ENCODE results near the gene GPX4.
A peak's percentile ranks its signal among the peaks of the same experiment; 100 is the strongest.
"Not testable (repeated sequence)": the region's sequence is repeated elsewhere in the genome, so short reads cannot be mapped to it uniquely, and the experiment has no call there.

The GPX4 gene

DNA sequence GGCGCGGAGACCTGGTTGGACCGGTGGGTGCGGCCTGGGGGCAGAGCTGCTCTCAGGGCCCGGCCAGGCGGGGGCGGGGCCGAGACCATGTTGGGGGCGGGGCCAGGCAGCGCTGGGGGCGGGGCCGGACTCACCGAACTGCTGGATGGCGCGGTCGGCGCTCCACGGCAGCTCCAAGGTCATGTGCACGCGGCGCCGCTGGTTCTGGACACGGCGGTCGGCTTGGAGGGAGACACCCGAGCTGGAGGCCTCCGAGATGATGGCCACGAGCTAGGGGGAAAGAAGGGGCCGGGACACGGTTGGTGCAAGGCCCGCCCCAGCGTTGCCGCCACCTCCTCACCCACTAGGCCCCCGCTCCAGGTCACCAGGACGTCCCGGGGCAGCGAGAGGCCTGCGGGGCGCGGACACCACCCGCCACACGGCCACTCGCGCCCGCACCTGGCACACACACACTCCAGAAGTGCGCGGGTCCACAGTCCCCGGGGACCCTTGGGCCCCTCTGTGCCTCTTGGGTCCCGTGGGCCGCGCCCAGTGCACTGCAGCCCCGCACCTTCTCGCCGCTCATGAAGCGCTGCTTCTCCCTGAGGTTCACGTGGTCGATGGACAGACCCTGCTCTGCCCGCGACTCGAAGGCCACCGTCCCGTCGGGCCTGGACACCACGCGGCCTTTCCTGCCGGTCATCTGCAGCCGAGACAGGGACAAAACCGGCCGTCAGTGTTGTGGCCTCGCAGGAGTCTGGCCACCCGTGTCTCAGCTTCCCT lies 8.7 kb downstream of the GPX4 start:
- Histone ChIP-seq H3K27ac (ENCODE audit: low read depth, low read length) (peak overlapping the region; percentile 81), H3K27me3 (ENCODE audit: control insufficient read depth, insufficient read depth, low read length) (no peaks in the 10 kb centered on the region), H3K36me3 (ENCODE audit: control insufficient read depth, insufficient read depth, low read length) (peaks cover 20% of the 10 kb centered on the region), H3K4me3 (ENCODE audit: low read length) (no peak overlapping the region), H3K4me1 (ENCODE audit: control insufficient read depth, insufficient read depth, low read length) (peaks cover 13% of the 10 kb centered on the region), H3K9ac (ENCODE audit: low read length) (peak overlapping the region; percentile 10)

- Histone ChIP-seq H3K27ac (ENCODE audit: low read depth, low read length) (peak overlapping the region; percentile 81), H3K4me1 (ENCODE audit: control insufficient read depth, insufficient read depth, low read length) (peaks cover 13% of the 10 kb centered on the region), H3K9ac (ENCODE audit: low read length) (peak overlapping the region; percentile 10), H3K36me3 (ENCODE audit: control insufficient read depth, insufficient read depth, low read length) (peaks cover 21% of the 10 kb centered on the region), H3K27me3 (ENCODE audit: control insufficient read depth, insufficient read depth, low read length) (no peaks in the 10 kb centered on the region), H3K4me3 (ENCODE audit: low read length) (peak overlapping the region; percentile 27)
Measured at GRCh38 chr19:1113030-1113985, 9.5 kb downstream of the GPX4 start.

DNA sequence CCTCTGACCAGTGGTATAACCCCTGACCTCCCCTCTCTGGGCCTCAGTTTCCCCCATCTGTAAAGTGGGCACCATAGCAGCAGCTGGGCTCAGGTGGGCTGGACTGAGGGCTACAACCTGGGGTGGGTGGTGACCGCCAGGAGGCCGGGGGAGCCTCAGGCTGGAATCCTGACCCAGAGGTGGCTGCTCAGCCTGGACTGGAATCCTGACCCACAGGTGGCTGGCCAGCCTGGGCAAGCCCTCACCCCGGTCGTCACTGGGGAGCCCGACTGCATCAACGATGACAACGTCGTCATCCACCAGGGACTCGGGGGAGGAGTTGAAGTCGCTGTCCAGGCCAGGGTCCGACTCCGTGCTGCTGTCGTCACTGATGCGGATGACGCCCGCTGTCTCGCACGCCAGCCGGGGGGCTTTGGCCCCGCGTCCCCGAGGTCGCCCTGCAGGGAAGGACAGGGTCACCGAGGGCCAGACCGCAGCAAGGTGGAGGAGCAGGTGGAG lies 10.2 kb downstream of the GPX4 start:
- Histone ChIP-seq H3K9ac (ENCODE audit: low read length) (no peak overlapping the region), H3K4me3 (ENCODE audit: low read length) (no peak overlapping the region), H3K4me1 (ENCODE audit: control insufficient read depth, insufficient read depth, low read length) (peaks cover 13% of the 10 kb centered on the region), H3K36me3 (ENCODE audit: control insufficient read depth, insufficient read depth, low read length) (peaks cover 25% of the 10 kb centered on the region), H3K27me3 (ENCODE audit: control insufficient read depth, insufficient read depth, low read length) (no peaks in the 10 kb centered on the region), H3K27ac (ENCODE audit: low read depth, low read length) (peak overlapping the region; percentile 81)

DNA sequence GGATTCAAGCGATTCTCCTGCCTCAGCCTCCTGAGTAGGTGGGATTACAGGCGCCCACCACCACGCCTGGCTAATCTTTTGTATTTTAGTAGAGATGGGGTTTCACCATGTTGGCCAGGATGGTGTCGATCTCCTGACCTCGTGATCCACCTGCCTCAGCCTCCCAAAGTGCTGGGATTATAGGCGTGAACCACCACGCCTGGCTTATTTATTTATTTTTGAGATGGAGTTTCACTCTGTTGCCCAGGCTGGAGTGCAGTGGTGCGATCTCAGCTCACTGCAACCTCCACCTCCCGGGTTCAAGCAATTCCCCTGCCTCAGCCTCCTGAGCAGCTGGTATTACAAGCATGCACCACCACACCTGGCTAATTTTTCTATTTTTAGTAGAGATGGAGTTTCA lies 10.9 kb downstream of the GPX4 start:
- H3K27me3 ChIP-seq (ENCODE audit: control insufficient read depth, insufficient read depth, low read length); H3K27ac ChIP-seq (ENCODE audit: low read depth, low read length); H3K9ac ChIP-seq (ENCODE audit: low read length); H3K4me3 ChIP-seq (ENCODE audit: low read length): not testable (repeated sequence)
- peaks cover 13% of the 10 kb centered on the region for H3K4me1 ChIP-seq (ENCODE audit: control insufficient read depth, insufficient read depth, low read length)
- H3K36me3 ChIP-seq (ENCODE audit: control insufficient read depth, insufficient read depth, low read length), result peaks cover 27% of the 10 kb centered on the region

- Histone ChIP-seq H3K4me3 (ENCODE audit: low read length) (no peak overlapping the region), H3K36me3 (ENCODE audit: control insufficient read depth, insufficient read depth, low read length) (peaks cover 29% of the 10 kb centered on the region), H3K4me1 (ENCODE audit: control insufficient read depth, insufficient read depth, low read length) (peaks cover 13% of the 10 kb centered on the region), H3K27ac (ENCODE audit: low read depth, low read length) (no peak overlapping the region), H3K9ac (ENCODE audit: low read length) (no peak overlapping the region), H3K27me3 (ENCODE audit: control insufficient read depth, insufficient read depth, low read length) (no peaks in the 10 kb centered on the region)
Measured at GRCh38 chr19:1115646-1116420, 12.0 kb downstream of the GPX4 start.

- no peak overlapping the region for H3K9ac ChIP-seq (ENCODE audit: low read length)
- peaks cover 13% of the 10 kb centered on the region for H3K4me1 ChIP-seq (ENCODE audit: control insufficient read depth, insufficient read depth, low read length)
- H3K27ac ChIP-seq (ENCODE audit: low read depth, low read length), result no peak overlapping the region
- peaks cover 39% of the 10 kb centered on the region for H3K36me3 ChIP-seq (ENCODE audit: control insufficient read depth, insufficient read depth, low read length)
- H3K27me3 ChIP-seq (ENCODE audit: control insufficient read depth, insufficient read depth, low read length), result no peaks in the 10 kb centered on the region
- H3K4me3 ChIP-seq (ENCODE audit: low read length), result no peak overlapping the region
Measured at GRCh38 chr19:1116726-1117581, 13.2 kb downstream of the GPX4 start.

DNA sequence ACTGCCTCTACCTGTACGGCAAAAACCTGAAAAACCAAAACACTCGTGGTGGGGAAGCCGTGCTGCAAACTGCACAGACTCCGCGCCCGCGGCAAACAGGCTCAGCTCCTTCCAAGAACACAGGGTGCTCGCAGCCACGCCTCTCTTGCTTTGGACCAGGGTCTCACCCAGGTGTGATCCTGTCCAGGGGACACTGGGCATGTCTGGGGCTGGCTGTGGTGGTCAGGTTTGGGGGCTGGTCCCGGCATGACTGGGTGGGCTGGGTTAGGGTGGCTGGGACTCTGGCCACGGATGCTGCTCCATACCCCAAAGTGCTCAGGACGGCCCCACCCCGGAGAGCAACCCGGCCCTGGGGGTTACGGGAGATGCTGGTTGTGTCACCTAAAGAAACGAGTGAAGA lies 13.9 kb downstream of the GPX4 start:
- Histone ChIP-seq H3K9ac (ENCODE audit: low read length) (no peak overlapping the region), H3K4me1 (ENCODE audit: control insufficient read depth, insufficient read depth, low read length) (peaks cover 10% of the 10 kb centered on the region), H3K36me3 (ENCODE audit: control insufficient read depth, insufficient read depth, low read length) (peaks cover 43% of the 10 kb centered on the region), H3K27me3 (ENCODE audit: control insufficient read depth, insufficient read depth, low read length) (no peaks in the 10 kb centered on the region), H3K27ac (ENCODE audit: low read depth, low read length) (no peak overlapping the region), H3K4me3 (ENCODE audit: low read length) (no peak overlapping the region)

DNA sequence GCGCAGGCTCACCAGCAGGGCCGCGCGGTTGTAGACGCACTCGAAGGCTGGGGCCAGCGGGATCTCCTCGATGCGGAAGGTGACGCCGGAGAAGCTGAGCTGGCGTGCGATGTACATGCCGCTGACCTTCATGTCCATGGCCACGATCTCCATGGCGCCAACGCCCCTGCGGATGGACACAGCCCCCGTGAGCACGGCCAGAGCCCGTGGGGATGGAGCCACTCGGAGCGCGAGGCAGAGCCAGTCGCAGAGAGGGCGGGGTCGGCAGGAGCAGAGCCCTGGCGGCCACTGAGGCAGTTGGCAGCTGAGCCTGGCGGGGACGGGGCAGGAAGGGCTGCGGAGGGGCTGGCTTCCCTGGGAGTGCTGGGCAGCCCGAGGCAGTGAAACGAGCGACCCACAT lies 15.2 kb downstream of the GPX4 start:
- Histone ChIP-seq H3K36me3 (ENCODE audit: control insufficient read depth, insufficient read depth, low read length) (peaks cover 54% of the 10 kb centered on the region), H3K4me1 (ENCODE audit: control insufficient read depth, insufficient read depth, low read length) (no peaks in the 10 kb centered on the region), H3K27me3 (ENCODE audit: control insufficient read depth, insufficient read depth, low read length) (no peaks in the 10 kb centered on the region), H3K9ac (ENCODE audit: low read length) (no peak overlapping the region), H3K4me3 (ENCODE audit: low read length) (no peak overlapping the region), H3K27ac (ENCODE audit: low read depth, low read length) (no peak overlapping the region)

DNA sequence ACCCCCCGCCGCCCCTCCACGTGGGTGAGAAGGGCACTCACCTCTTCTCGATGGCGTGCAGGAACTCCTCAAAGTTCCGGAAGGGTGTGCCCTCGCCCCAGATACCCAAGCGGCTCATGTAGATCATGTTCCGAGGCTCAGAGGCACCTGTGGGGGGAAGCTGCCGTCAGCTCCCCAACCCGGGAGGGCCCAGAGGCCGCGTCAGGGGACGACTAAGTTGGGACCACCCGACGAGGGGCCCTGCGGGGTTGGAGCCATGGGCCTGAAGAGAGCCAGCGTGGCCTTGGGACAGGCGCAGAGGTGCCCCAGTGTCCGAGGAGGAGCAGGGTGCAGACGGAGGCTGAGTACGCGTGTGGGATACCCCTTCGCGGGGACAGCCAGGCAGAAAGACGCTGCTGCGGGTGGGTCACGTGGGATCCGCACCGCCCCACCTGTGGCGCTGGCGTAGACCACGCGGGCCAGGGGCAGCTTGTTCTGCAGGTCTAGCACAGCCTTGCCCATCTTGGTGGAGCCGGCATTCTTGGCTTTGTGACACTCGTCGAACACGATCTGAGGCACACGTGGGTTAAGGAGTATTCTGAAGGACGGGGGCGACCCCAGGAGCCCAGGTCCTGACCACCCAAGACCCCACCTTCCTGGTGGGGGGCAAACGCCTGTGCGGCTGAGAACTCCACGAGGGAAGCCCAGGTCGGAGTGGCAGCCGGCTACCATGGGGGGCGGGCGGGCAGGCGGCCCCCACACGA lies 15.9 kb downstream of the GPX4 start:
- Histone ChIP-seq H3K36me3 (ENCODE audit: control insufficient read depth, insufficient read depth, low read length) (peaks cover 58% of the 10 kb centered on the region), H3K27ac (ENCODE audit: low read depth, low read length) (no peak overlapping the region), H3K27me3 (ENCODE audit: control insufficient read depth, insufficient read depth, low read length) (no peaks in the 10 kb centered on the region), H3K4me3 (ENCODE audit: low read length) (no peak overlapping the region), H3K9ac (ENCODE audit: low read length) (no peak overlapping the region), H3K4me1 (ENCODE audit: control insufficient read depth, insufficient read depth, low read length) (no peaks in the 10 kb centered on the region)

DNA sequence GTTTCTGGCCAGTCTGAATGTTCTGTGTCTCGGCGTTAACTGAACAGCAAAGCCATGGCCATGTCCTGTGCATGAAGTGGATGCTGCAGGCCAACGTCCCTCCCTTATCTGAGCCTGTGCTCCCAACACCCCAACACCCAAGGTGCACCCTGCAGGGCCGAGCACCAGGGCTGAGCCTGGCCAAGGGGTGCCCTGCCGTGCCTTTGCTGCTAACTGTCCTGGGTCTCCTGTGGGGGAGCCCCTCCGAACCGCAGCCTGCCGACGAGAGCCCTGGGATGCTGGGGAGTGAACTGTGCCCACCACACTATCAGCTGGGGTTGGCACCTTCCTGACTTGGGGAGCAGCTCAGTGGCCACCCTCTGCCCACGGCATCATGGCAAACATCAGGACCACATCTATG lies 17.6 kb downstream of the GPX4 start:
- Histone ChIP-seq H3K4me1 (ENCODE audit: control insufficient read depth, insufficient read depth, low read length) (no peaks in the 10 kb centered on the region), H3K9ac (ENCODE audit: low read length) (no peak overlapping the region), H3K27ac (ENCODE audit: low read depth, low read length) (no peak overlapping the region), H3K36me3 (ENCODE audit: control insufficient read depth, insufficient read depth, low read length) (peaks cover 61% of the 10 kb centered on the region), H3K27me3 (ENCODE audit: control insufficient read depth, insufficient read depth, low read length) (no peaks in the 10 kb centered on the region), H3K4me3 (ENCODE audit: low read length) (no peak overlapping the region)
